Ishikawa (cell line): ENCODE measurements around the gene MED28.

ENCODE experiments used
- CEBPB ChIP-seq: IDR thresholded peaks from 2 replicates; pipeline ENCODE4 v1.6.1; 2012
- CREB1 ChIP-seq: IDR thresholded peaks from 2 replicates; pipeline ENCODE4 v1.6.1; 2012; ENCODE audit warnings: low read depth
- EGR1 ChIP-seq: IDR thresholded peaks from 2 replicates; pipeline ENCODE4 v1.6.1; 2012
- EP300 ChIP-seq: IDR thresholded peaks from 2 replicates; pipeline ENCODE4 v1.6.1; 2012; ENCODE audit warnings: borderline replicate concordance
- FOXM1 ChIP-seq: IDR thresholded peaks from 2 replicates; pipeline ENCODE4 v1.6.1; 2012; ENCODE audit warnings: low read depth, borderline replicate concordance
- NFIC ChIP-seq: IDR thresholded peaks from 2 replicates; pipeline ENCODE4 v1.6.1; 2012
- RAD21 ChIP-seq: IDR thresholded peaks from 2 replicates; pipeline ENCODE4 v1.6.1; 2012; ENCODE audit warnings: low read depth
- TAF1 ChIP-seq: IDR thresholded peaks from 2 replicates; pipeline ENCODE4 v1.6.1; 2012; ENCODE audit warnings: low read depth, mild to moderate bottlenecking
- TCF12 ChIP-seq: IDR thresholded peaks from 2 replicates; pipeline ENCODE4 v1.6.1; 2012; ENCODE audit warnings: low read depth
- TEAD4 ChIP-seq: IDR thresholded peaks from 2 replicates; pipeline ENCODE4 v1.6.1; 2012
- USF1 ChIP-seq: IDR thresholded peaks from 2 replicates; pipeline ENCODE4 v1.6.1; 2012
- YY1 ChIP-seq: IDR thresholded peaks from 2 replicates; pipeline ENCODE4 v1.6.1; 2012; ENCODE audit warnings: low read depth
- ZBTB7A ChIP-seq: IDR thresholded peaks from 2 replicates; pipeline ENCODE4 v1.6.1; 2012; ENCODE audit warnings: low read depth
- TF ChIP-seq, protein P1 (sequence below): IDR thresholded peaks from 2 replicates; pipeline ENCODE4 v1.6.1; 2012; ENCODE audit warnings: low read depth, mild to moderate bottlenecking
- TF ChIP-seq, protein P2 (sequence below): IDR thresholded peaks from 2 replicates; pipeline ENCODE4 v1.6.1; 2012

Gene MED28, protein sequence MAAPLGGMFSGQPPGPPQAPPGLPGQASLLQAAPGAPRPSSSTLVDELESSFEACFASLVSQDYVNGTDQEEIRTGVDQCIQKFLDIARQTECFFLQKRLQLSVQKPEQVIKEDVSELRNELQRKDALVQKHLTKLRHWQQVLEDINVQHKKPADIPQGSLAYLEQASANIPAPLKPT

DNA sequence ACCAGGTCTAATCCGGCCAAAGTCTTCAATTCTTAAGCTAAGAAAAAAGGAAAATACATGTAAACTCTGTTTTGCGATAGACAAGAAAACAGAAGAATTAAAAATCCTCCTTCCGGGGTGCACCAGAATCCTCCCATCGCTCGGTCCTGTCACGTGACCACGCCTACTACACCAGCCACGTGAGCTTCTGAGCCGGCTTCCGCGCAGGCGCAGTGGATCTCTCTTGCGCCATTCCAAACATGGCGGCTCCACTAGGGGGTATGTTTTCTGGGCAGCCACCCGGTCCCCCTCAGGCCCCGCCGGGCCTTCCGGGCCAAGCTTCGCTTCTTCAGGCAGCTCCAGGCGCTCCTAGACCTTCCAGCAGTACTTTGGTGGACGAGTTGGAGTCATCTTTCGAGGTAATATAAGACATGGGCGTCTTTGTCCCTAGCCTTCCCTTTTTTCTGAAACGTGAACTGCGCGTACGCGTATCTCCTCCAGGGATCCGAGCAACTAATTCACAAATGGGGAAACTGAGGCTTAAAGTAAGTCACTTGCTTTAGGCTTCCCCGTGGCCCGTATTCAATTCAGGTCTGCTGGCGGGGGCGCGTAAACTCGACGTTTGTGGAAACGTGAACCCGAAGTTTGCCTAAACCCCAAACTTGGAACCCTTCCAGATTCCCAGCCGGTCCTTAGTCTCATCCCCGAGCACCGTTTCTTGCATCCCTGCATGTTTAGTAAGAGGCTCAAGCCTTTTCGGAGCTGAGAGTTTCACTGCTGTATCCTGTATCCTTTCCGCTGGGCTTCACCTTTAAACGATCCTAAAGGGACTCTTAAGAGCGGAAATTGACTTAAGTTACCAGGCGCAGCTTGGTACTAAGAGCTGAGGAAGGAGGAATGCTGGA, at the start of gene MED28:
Gene MED28, plus strand, starts transcription at position 226 of the 884 bp plus-strand sequence. Its CDS starts 14 bp downstream, at position 240.
- TF ChIP-seq ZBTB7A (no peak), TEAD4 (no peak), FOXM1 (no peak), CREB1 (no peak), EP300 (no peak), RAD21 (no peak), YY1 (peak; percentile 97), USF1 (peak; percentile 99), TCF12 (no peak), NFIC (no peak; the same call in none of the 2 replicates), CEBPB (peak; percentile 94), TAF1 (peak; percentile 94), EGR1 (peak; percentile 75)
- TF ChIP-seq, protein P1, sequence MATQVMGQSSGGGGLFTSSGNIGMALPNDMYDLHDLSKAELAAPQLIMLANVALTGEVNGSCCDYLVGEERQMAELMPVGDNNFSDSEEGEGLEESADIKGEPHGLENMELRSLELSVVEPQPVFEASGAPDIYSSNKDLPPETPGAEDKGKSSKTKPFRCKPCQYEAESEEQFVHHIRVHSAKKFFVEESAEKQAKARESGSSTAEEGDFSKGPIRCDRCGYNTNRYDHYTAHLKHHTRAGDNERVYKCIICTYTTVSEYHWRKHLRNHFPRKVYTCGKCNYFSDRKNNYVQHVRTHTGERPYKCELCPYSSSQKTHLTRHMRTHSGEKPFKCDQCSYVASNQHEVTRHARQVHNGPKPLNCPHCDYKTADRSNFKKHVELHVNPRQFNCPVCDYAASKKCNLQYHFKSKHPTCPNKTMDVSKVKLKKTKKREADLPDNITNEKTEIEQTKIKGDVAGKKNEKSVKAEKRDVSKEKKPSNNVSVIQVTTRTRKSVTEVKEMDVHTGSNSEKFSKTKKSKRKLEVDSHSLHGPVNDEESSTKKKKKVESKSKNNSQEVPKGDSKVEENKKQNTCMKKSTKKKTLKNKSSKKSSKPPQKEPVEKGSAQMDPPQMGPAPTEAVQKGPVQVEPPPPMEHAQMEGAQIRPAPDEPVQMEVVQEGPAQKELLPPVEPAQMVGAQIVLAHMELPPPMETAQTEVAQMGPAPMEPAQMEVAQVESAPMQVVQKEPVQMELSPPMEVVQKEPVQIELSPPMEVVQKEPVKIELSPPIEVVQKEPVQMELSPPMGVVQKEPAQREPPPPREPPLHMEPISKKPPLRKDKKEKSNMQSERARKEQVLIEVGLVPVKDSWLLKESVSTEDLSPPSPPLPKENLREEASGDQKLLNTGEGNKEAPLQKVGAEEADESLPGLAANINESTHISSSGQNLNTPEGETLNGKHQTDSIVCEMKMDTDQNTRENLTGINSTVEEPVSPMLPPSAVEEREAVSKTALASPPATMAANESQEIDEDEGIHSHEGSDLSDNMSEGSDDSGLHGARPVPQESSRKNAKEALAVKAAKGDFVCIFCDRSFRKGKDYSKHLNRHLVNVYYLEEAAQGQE = no peak
- TF ChIP-seq, protein P2, sequence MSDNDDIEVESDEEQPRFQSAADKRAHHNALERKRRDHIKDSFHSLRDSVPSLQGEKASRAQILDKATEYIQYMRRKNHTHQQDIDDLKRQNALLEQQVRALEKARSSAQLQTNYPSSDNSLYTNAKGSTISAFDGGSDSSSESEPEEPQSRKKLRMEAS = peak; percentile 53

DNA sequence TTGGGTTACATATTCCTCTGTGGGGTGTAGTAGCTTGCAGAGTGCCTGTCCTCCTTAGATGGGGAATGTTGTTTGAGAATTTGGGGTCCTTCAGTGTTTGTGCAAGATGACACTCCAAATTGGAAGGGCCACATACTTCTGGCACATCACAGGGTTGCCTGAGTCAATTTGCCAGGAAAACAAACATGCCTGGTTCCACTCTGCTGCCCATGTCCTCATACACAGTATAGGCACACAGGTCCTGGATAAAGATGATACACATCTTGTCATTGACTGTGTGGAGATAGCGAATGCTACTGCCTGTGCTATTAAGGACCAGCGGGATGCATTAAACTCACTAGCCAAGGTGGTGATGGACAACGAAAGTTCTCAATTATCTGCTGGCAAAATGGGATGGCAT, 48.6 kb upstream of the MED28 start:
- no peak for TF ChIP-seq EP300
- no peak for TF ChIP-seq RAD21
- TF ChIP-seq, protein P2 = no peak
- no peak for TF ChIP-seq NFIC
- no peak for TF ChIP-seq CEBPB
- TF ChIP-seq TEAD4 = no peak
- no peak for TF ChIP-seq YY1
- no peak for TF ChIP-seq FOXM1
- TF ChIP-seq ZBTB7A = no peak
- no peak for TF ChIP-seq CREB1
- no peak for TF ChIP-seq TCF12
- TF ChIP-seq EGR1 = no peak

- TF ChIP-seq RAD21 (no peak), EGR1 (no peak), ZBTB7A (no peak), USF1 (no peak)
Observed at GRCh38 chr4:17567271-17567670, 47.2 kb upstream of the MED28 start.

DNA sequence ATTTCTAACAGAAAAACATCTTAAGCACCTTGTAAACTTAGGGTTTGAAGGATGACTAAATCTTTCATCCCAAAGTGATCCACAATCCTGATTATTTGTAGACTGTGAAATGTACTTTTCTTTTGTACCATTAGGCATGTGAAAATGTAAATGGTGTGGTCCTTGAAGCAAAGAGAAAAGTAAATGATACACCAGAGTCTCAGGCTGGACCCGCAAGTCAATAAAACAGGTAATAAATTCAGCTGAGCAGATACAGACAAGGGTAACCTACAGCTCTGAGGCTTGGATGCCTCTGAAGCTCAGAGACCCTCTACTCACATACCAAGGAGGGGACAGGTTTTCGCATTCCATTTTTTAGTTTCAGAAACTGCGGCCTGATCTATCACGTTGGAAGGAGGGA, 40.2 kb upstream of the MED28 start:
- no peak for TF ChIP-seq EP300
- no peak for TF ChIP-seq RAD21
- TF ChIP-seq TCF12 = no peak
- TF ChIP-seq YY1 = no peak
- no peak for TF ChIP-seq EGR1
- no peak for TF ChIP-seq USF1
- TF ChIP-seq TAF1 = no peak
- TF ChIP-seq FOXM1 = no peak
- no peak for TF ChIP-seq TEAD4

DNA sequence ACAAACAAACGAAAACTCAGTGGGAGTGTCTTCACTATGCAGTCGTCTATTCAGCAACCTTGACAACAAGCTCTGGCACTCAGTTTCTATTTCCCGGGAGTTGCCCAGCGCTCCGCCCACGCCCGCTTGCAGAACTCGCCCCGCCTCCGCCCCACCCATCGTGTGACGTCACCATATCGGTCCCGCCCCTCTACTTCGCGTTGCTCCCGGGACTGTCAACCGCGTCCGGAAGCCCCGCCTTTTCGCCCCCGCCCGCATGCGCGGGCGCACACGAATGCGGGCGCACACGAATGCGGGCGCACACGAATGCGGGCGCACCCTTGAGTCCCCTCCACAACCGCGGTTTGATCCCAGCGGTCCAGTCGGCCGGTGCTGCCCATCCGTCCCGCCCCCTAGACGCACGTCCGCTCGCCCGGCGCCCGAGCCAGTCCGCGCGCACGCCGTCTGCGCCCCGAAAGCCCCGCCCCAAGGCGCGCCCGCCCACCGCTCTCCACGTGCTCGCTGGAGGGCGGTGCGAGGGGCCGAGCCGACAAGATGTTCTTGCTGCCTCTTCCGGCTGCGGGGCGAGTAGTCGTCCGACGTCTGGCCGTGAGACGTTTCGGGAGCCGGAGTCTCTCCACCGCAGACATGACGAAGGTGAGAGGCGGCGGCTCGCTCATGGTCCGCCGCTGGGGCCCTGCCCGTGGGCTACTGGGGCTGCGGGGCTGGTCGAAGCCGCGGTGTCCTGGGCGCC, 37.3 kb upstream of the MED28 start, which contains the start of gene LAP3:
Gene LAP3, plus strand, starts transcription at position 267 of the 733 bp plus-strand sequence. Its CDS starts 268 bp downstream, at position 535.
- peak; percentile 91; the same call in 1 of the 2 replicates for TF ChIP-seq TAF1
- TF ChIP-seq TCF12 = no peak
- TF ChIP-seq ZBTB7A = no peak
- no peak for TF ChIP-seq RAD21
- peak; percentile 57; the same call in 1 of the 2 replicates for TF ChIP-seq CREB1
- TF ChIP-seq USF1 = peak; percentile 90
- TF ChIP-seq, protein P2 = peak; percentile 97
- TF ChIP-seq YY1 = peak; percentile 55; the same call in 1 of the 2 replicates
- TF ChIP-seq EGR1 = peak; percentile 89
